ENCODE measurements around the gene B3GALT4.
"Not testable (repeated sequence)": the region's sequence is repeated elsewhere in the genome, so short reads cannot be mapped to it uniquely, and the experiment has no call there.

Gene B3GALT4

GRCh38 chr6:33259032-33259431 is 17.9 kb upstream of the B3GALT4 start:
- H3K27me3 ChIP-seq (ENCODE audit: control insufficient read depth, low read length) = no peaks in the 10 kb centered on the region
- no peak overlapping the region for H3K27ac ChIP-seq (ENCODE audit: low read depth, low read length)
- no peak overlapping the region for H3K4me3 ChIP-seq (ENCODE audit: low read length)
- H3F3A ChIP-seq (ENCODE audit: control insufficient read depth, insufficient read depth) = no peaks in the 10 kb centered on the region
- no peaks in the 10 kb centered on the region for H3K79me2 ChIP-seq (ENCODE audit: control insufficient read depth, low read length)
- no peaks in the 10 kb centered on the region for H3K9me2 ChIP-seq (replicated peaks; ENCODE audit: control insufficient read depth, low read length)
- no peaks in the 10 kb centered on the region for H3K4me1 ChIP-seq (ENCODE audit: control insufficient read depth, low read length)
- H3K36me3 ChIP-seq (ENCODE audit: control insufficient read depth, low read length) = peaks cover 43% of the 10 kb centered on the region
- no peaks in the 10 kb centered on the region for H3K9me3 ChIP-seq (ENCODE audit: control insufficient read depth, insufficient read depth, low read length)
- H3K4me2 ChIP-seq (ENCODE audit: low read length) = no peak overlapping the region
- TF ChIP-seq CTCF (IDR thresholded peaks at IDR 0.05; ENCODE audit: low read depth, low read length, poor library complexity, severe bottlenecking) = no peak
- no peak for TF ChIP-seq EZH2phosphoT487 (IDR thresholded peaks at IDR 0.05; ENCODE audit: borderline replicate concordance, low read length)
- H4K20me1 ChIP-seq (ENCODE audit: control insufficient read depth, insufficient read depth, low read depth, low read length) = no peaks in the 10 kb centered on the region

- not testable (repeated sequence) for H3K9me3 ChIP-seq (ENCODE audit: control insufficient read depth, insufficient read depth, low read length); H4K20me1 ChIP-seq (ENCODE audit: control insufficient read depth, insufficient read depth, low read depth, low read length); H3K9me2 ChIP-seq (replicated peaks; ENCODE audit: control insufficient read depth, low read length); H3K4me1 ChIP-seq (ENCODE audit: control insufficient read depth, low read length); H3K4me3 ChIP-seq (ENCODE audit: low read length); H3K4me2 ChIP-seq (ENCODE audit: low read length); H3K79me2 ChIP-seq (ENCODE audit: control insufficient read depth, low read length); H3F3A ChIP-seq (ENCODE audit: control insufficient read depth, insufficient read depth); H3K27ac ChIP-seq (ENCODE audit: low read depth, low read length); H3K27me3 ChIP-seq (ENCODE audit: control insufficient read depth, low read length)
- peaks cover 71% of the 10 kb centered on the region for H3K36me3 ChIP-seq (ENCODE audit: control insufficient read depth, low read length)
These were observed 14.4 kb upstream of the B3GALT4 start for GRCh38 chr6:33262490-33262889.

- Histone ChIP-seq H3F3A (ENCODE audit: control insufficient read depth, insufficient read depth) (no peaks in the 10 kb centered on the region), H3K4me3 (ENCODE audit: low read length) (no peak overlapping the region), H3K36me3 (ENCODE audit: control insufficient read depth, low read length) (peaks cover 81% of the 10 kb centered on the region), H4K20me1 (ENCODE audit: control insufficient read depth, insufficient read depth, low read depth, low read length) (no peaks in the 10 kb centered on the region), H3K27ac (ENCODE audit: low read depth, low read length) (no peak overlapping the region), H3K4me2 (ENCODE audit: low read length) (no peak overlapping the region), H3K79me2 (ENCODE audit: control insufficient read depth, low read length) (no peaks in the 10 kb centered on the region), H3K27me3 (ENCODE audit: control insufficient read depth, low read length) (no peaks in the 10 kb centered on the region), H3K9me2 (replicated peaks; ENCODE audit: control insufficient read depth, low read length) (no peaks in the 10 kb centered on the region), H3K9me3 (ENCODE audit: control insufficient read depth, insufficient read depth, low read length) (no peaks in the 10 kb centered on the region), H3K4me1 (ENCODE audit: control insufficient read depth, low read length) (no peaks in the 10 kb centered on the region)
- no peak for TF ChIP-seq CTCF (IDR thresholded peaks at IDR 0.05; ENCODE audit: low read depth, low read length, poor library complexity, severe bottlenecking)
- no peak for TF ChIP-seq EZH2phosphoT487 (IDR thresholded peaks at IDR 0.05; ENCODE audit: borderline replicate concordance, low read length)
These were observed 12.9 kb upstream of the B3GALT4 start for GRCh38 chr6:33264015-33264414.

DNA sequence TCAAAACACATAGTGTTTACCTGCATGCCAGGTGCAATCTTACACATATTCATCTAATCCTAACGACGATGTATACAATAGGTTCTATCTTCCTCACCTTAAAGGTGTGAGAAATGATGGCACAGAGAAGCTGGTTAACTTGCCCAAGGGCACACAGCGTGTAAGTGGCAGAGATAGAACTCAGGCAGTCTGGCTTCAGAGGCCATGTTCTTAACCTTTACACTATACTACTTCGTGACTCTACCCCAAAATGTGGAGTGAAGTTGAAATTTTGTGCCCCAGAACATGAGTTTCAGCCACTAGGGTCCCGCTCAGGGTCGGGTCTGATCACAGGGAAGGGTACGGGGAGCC is 5.8 kb upstream of the B3GALT4 start:
- no peaks in the 10 kb centered on the region for H3K27me3 ChIP-seq (ENCODE audit: control insufficient read depth, low read length)
- H3K4me1 ChIP-seq (ENCODE audit: control insufficient read depth, low read length) = peaks cover 37% of the 10 kb centered on the region
- peaks cover 25% of the 10 kb centered on the region for H4K20me1 ChIP-seq (ENCODE audit: control insufficient read depth, insufficient read depth, low read depth, low read length)
- H3K9me2 ChIP-seq (replicated peaks; ENCODE audit: control insufficient read depth, low read length) = no peaks in the 10 kb centered on the region
- peak overlapping the region; percentile 69 for H3K4me2 ChIP-seq (ENCODE audit: low read length)
- peak overlapping the region; percentile 93 for H3K4me3 ChIP-seq (ENCODE audit: low read length)
- H3K27ac ChIP-seq (ENCODE audit: low read depth, low read length) = peak overlapping the region; percentile 80
- TF ChIP-seq CTCF (IDR thresholded peaks at IDR 0.05; ENCODE audit: low read depth, low read length, poor library complexity, severe bottlenecking) (peak; percentile 36), EZH2phosphoT487 (IDR thresholded peaks at IDR 0.05; ENCODE audit: borderline replicate concordance, low read length) (no peak)
- peaks cover 86% of the 10 kb centered on the region for H3K36me3 ChIP-seq (ENCODE audit: control insufficient read depth, low read length)
- no peaks in the 10 kb centered on the region for H3K9me3 ChIP-seq (ENCODE audit: control insufficient read depth, insufficient read depth, low read length)
- peaks cover 67% of the 10 kb centered on the region for H3K79me2 ChIP-seq (ENCODE audit: control insufficient read depth, low read length)
- peaks cover 42% of the 10 kb centered on the region for H3F3A ChIP-seq (ENCODE audit: control insufficient read depth, insufficient read depth)
